WTC11 (cell line): ENCODE measurements around the gene SAFB. TPM values are rescaled to one million over a fixed set of nuclear protein-coding genes. Genes with fewer than 3 reads are reported as not detected.

ENCODE experiments used
- ATAC-seq: fragments of 200-7000 bp; cut with Tn5 transposase; 2 replicates; pipeline ENCODE4 v1.10.0; 2021; ENCODE audit warnings: mild to moderate bottlenecking, moderate library complexity
- CTCF ChIA-PET: fragments of 300-600 bp; sonication (Branson Sonifier 250); formaldehyde crosslinking; loops from one replicate; lab custom pipeline; 2021; ENCODE audit warnings: antibody characterized with exemption; lab: Charles Lee
- POLR2A ChIA-PET: fragments of 350-600 bp; sonication (Branson Sonifier 250); formaldehyde crosslinking; loops from one replicate; lab custom pipeline; 2021; ENCODE audit warnings: antibody characterized with exemption; lab: Charles Lee
- DNase-seq: peaks from one replicate; pipeline ENCODE4 v3.0.0; 2021; ENCODE audit warnings: low spot score
- H3K27ac Mint-ChIP-seq: 2 replicates; pipeline ENCODE4 v1.8.0; 2021; ENCODE audit warnings: mixed read lengths
- H3K27me3 Mint-ChIP-seq: 2 replicates; pipeline ENCODE4 v1.8.0; 2021; ENCODE audit warnings: low read depth, mild to moderate bottlenecking, moderate library complexity, mixed read lengths
- H3K36me3 Mint-ChIP-seq: 2 replicates; pipeline ENCODE4 v1.8.0; 2021; ENCODE audit warnings: mixed read lengths
- H3K4me1 Mint-ChIP-seq: 2 replicates; pipeline ENCODE4 v1.8.0; 2022; ENCODE audit warnings: mixed read lengths
- H3K4me3 Mint-ChIP-seq: 2 replicates; pipeline ENCODE4 v1.8.0; 2021; ENCODE audit warnings: mild to moderate bottlenecking, moderate library complexity, mixed read lengths
- H3K9me3 Mint-ChIP-seq: 2 replicates; pipeline ENCODE4 v1.8.0; 2021; ENCODE audit warnings: mixed read lengths
- AFF4 ChIP-seq: sonication (generic); formaldehyde crosslinking; IDR thresholded peaks from 2 replicates; pipeline ENCODE4 v1.8.1; 2023; ENCODE audit warnings: mild to moderate bottlenecking, missing genetic modification reagents, borderline replicate concordance
- ATF3 ChIP-seq: sonication (generic); formaldehyde crosslinking; conservative IDR thresholded peaks from 2 replicates; pipeline ENCODE4 v1.8.1; 2022; ENCODE audit warnings: mild to moderate bottlenecking, missing genetic modification reagents
- CDX4 ChIP-seq: fragments of 250-450 bp; sonication (Bioruptor Pico); IDR thresholded peaks from 2 replicates; pipeline ENCODE4 v1.9.0; 2021; ENCODE audit warnings: moderate library complexity, mild to moderate bottlenecking, inconsistent platforms, borderline replicate concordance
- CREB1 ChIP-seq: sonication (generic); formaldehyde crosslinking; IDR thresholded peaks from 2 replicates; pipeline ENCODE4 v1.8.0; 2023; ENCODE audit warnings: mild to moderate bottlenecking, missing genetic modification reagents
- CREM ChIP-seq: sonication (generic); formaldehyde crosslinking; IDR thresholded peaks from 2 replicates; pipeline ENCODE4 v1.8.1; 2022; ENCODE audit warnings: mild to moderate bottlenecking, missing genetic modification reagents, moderate library complexity
- E2F5 ChIP-seq: sonication (generic); formaldehyde crosslinking; IDR thresholded peaks from 2 replicates; pipeline ENCODE4 v1.8.1; 2022; ENCODE audit warnings: mild to moderate bottlenecking, moderate library complexity, missing genetic modification reagents
- ELF4 ChIP-seq: sonication (generic); formaldehyde crosslinking; IDR thresholded peaks from 2 replicates; pipeline ENCODE4 v1.8.1; 2022; ENCODE audit warnings: low read depth, mild to moderate bottlenecking, moderate library complexity, missing genetic modification reagents
- FOXJ3 ChIP-seq: sonication (generic); formaldehyde crosslinking; IDR thresholded peaks from 2 replicates; pipeline ENCODE4 v1.9.0; 2021; ENCODE audit warnings: missing genetic modification reagents, mild to moderate bottlenecking, borderline replicate concordance
- FOXK1 ChIP-seq: sonication (generic); formaldehyde crosslinking; IDR thresholded peaks from 2 replicates; pipeline ENCODE4 v1.8.0; 2022; ENCODE audit warnings: mild to moderate bottlenecking, moderate library complexity, missing genetic modification reagents
- FOXP1 ChIP-seq: sonication (generic); formaldehyde crosslinking; IDR thresholded peaks from 2 replicates; pipeline ENCODE4 v1.8.0; 2022; ENCODE audit warnings: missing genetic modification reagents, mild to moderate bottlenecking, moderate library complexity, borderline replicate concordance
- GRHL2 ChIP-seq: fragments of 250-450 bp; sonication (Bioruptor Pico); IDR thresholded peaks from 2 replicates; pipeline ENCODE4 v1.8.0; 2022; ENCODE audit warnings: mild to moderate bottlenecking, moderate library complexity; ENCODE audit not compliant: insufficient replicate concordance, severe bottlenecking
- GTF2I ChIP-seq: fragments of 250-450 bp; sonication (Bioruptor Pico); conservative IDR thresholded peaks from 2 replicates; pipeline ENCODE4 v1.4.0; 2021; ENCODE audit warnings: mild to moderate bottlenecking
- MLX ChIP-seq: sonication (generic); formaldehyde crosslinking; IDR thresholded peaks from 2 replicates; pipeline ENCODE4 v1.8.1; 2023; ENCODE audit warnings: mild to moderate bottlenecking, missing genetic modification reagents, moderate library complexity
- MYBL2 ChIP-seq: sonication (generic); formaldehyde crosslinking; IDR thresholded peaks from 2 replicates; pipeline ENCODE4 v1.8.1; 2023; ENCODE audit warnings: mild to moderate bottlenecking, moderate library complexity, missing genetic modification reagents
- NFATC4 ChIP-seq: fragments of 250-450 bp; sonication (Bioruptor Pico); IDR thresholded peaks from 2 replicates; pipeline ENCODE4 v1.9.0; 2021; ENCODE audit warnings: mild to moderate bottlenecking
- RORB ChIP-seq: fragments of 250-450 bp; sonication (Bioruptor Pico); IDR thresholded peaks from 2 replicates; pipeline ENCODE4 v1.9.0; 2021; ENCODE audit warnings: mild to moderate bottlenecking
- SP1 ChIP-seq: sonication (generic); formaldehyde crosslinking; conservative IDR thresholded peaks from 2 replicates; pipeline ENCODE4 v1.8.1; 2022; ENCODE audit warnings: missing genetic modification reagents
- TCF7 ChIP-seq: sonication (generic); formaldehyde crosslinking; IDR thresholded peaks from 2 replicates; pipeline ENCODE4 v1.8.0; 2022; ENCODE audit warnings: mild to moderate bottlenecking, low read depth, missing genetic modification reagents, moderate library complexity
- TEAD4 ChIP-seq: sonication (generic); formaldehyde crosslinking; IDR thresholded peaks from 2 replicates; pipeline ENCODE4 v1.8.0; 2022; ENCODE audit warnings: mild to moderate bottlenecking, missing genetic modification reagents
- USF2 ChIP-seq: sonication (generic); formaldehyde crosslinking; IDR thresholded peaks from 2 replicates; pipeline ENCODE4 v1.8.1; 2023; ENCODE audit warnings: mild to moderate bottlenecking, missing genetic modification reagents, moderate library complexity
- ZNF121 ChIP-seq: sonication (generic); formaldehyde crosslinking; IDR thresholded peaks from 2 replicates; pipeline ENCODE4 v1.8.0; 2023; ENCODE audit warnings: missing genetic modification reagents
- ZNF263 ChIP-seq: sonication (generic); formaldehyde crosslinking; IDR thresholded peaks from 2 replicates; pipeline ENCODE4 v1.8.1; 2022; ENCODE audit warnings: low read depth, mild to moderate bottlenecking, moderate library complexity, missing genetic modification reagents
- ZNF281 ChIP-seq: sonication (generic); formaldehyde crosslinking; IDR thresholded peaks from 2 replicates; pipeline ENCODE4 v1.8.0; 2023; ENCODE audit warnings: mild to moderate bottlenecking, missing genetic modification reagents
- ZNF512 ChIP-seq: sonication (generic); formaldehyde crosslinking; IDR thresholded peaks from 2 replicates; pipeline ENCODE4 v1.8.1; 2022; ENCODE audit warnings: missing genetic modification reagents, borderline replicate concordance
- total RNA-seq: library from RNA; stranded (reverse); gene quantifications from 3 replicates; pipeline ENCODE4 v1.2.3, GENCODE V29; 2021

The SAFB gene
- total RNA-seq, 1 experiment from 2014 or later = 141 TPM

- TF ChIP-seq ZNF512 (CRISPR knock-in tag) (no peak), TEAD4 (CRISPR knock-in tag) (no peak), CREM (CRISPR knock-in tag) (no peak), ZNF263 (CRISPR knock-in tag) (no peak), ATF3 (CRISPR knock-in tag) (no peak), ELF4 (CRISPR knock-in tag) (no peak), GTF2I (CRISPR knock-in tag) (no peak), FOXJ3 (CRISPR knock-in tag) (no peak), FOXP1 (CRISPR knock-in tag) (no peak), FOXK1 (no peak)
- TF ChIP-seq, all 79 proteins: peak for 0
These were observed 15.3 kb upstream of the SAFB start (continued) for GRCh38 chr19:5607318-5608275.

- Mint-ChIP-seq H3K27ac (no peak overlapping the region), H3K4me3 (no peak overlapping the region), H3K9me3 (no peaks in the 10 kb centered on the region), H3K4me1 (no peaks in the 10 kb centered on the region), H3K27me3 (no peaks in the 10 kb centered on the region), H3K36me3 (peaks cover 82% of the 10 kb centered on the region)
- POLR2A ChIA-PET = no interaction called here
- ATAC-seq (no peak), DNase-seq (no peak)
- CTCF ChIA-PET = no interaction called here
- TF ChIP-seq RORB = no peak
- no peak for TF ChIP-seq TCF7 (CRISPR knock-in tag)
- TF ChIP-seq MLX (CRISPR knock-in tag) = no peak
- no peak for TF ChIP-seq CREB1 (CRISPR knock-in tag)
- no peak for TF ChIP-seq AFF4 (CRISPR knock-in tag)
- no peak for TF ChIP-seq USF2 (CRISPR knock-in tag)
- TF ChIP-seq ZNF281 (CRISPR knock-in tag) = no peak
- no peak for TF ChIP-seq E2F5 (CRISPR knock-in tag)
- no peak for TF ChIP-seq ZNF121 (CRISPR knock-in tag)
- TF ChIP-seq NFATC4 (CRISPR knock-in tag) = no peak
- no peak for TF ChIP-seq FOXK1
- TF ChIP-seq SP1 (CRISPR knock-in tag) = no peak
- TF ChIP-seq MYBL2 (CRISPR knock-in tag) = no peak
- no peak for TF ChIP-seq GRHL2
- TF ChIP-seq CDX4 (CRISPR knock-in tag) = no peak
These were observed 14.6 kb upstream of the SAFB start for GRCh38 chr19:5608291-5608690.
